ENCODE results near the gene C3orf18.

GRCh38 chr3:50568947-50569749, 1.6 kb upstream of the C3orf18 start, which contains the start of gene HEMK1:
- no peak for TF ChIP-seq CTCF (IDR thresholded peaks at IDR 0.05; ENCODE audit: poor library complexity)
- no peak for TF ChIP-seq EZH2 (IDR thresholded peaks at IDR 0.05; ENCODE audit: borderline replicate concordance)
- TF ChIP-seq EZH2phosphoT487 (IDR thresholded peaks at IDR 0.05; ENCODE audit: low read depth, severe bottlenecking, unreplicated experiment) = no peak
